K562 (cell line): ENCODE measurements around the gene NOSTRIN. TPM values are rescaled to one million over a fixed set of nuclear protein-coding genes. Genes with fewer than 3 reads are reported as not detected.
A peak's percentile ranks its signal among the peaks of the same experiment; 100 is the strongest.

Experiments
- ATAC-seq: fragments of 200-7000 bp; cut with Tn5 transposase; 3 replicates; pipeline ENCODE4 v1.9.1; 2020; ENCODE audit warnings: moderate library complexity
- BruUV-seq: library from RNA; stranded (reverse); fragments of 400-500 nt; replicated peaks from 2 replicates; lab custom pipeline; 2021; lab: Mats Ljungman, UMichigan
- CTCF ChIA-PET: fragments of 300-600 bp; formaldehyde crosslinking; extraction: SDS; loops from one replicate; lab custom pipeline; 2021; ENCODE audit warnings: low intra/inter-chr PET ratio; lab: Yijun Ruan, JAX
- POLR2A ChIA-PET: fragments of 300-600, 350-650 bp; sonication (Branson Sonifier 250); formaldehyde crosslinking; extraction: SDS; loops from one replicate; lab custom pipeline; 2021; ENCODE audit warnings: antibody characterized with exemption, inconsistent platforms; lab: Yijun Ruan, JAX
- DNase-seq, 4 experiments: peaks; one replicate each; pipeline versions ENCODE4 v3.0.0 to v3.0.0-alpha.2; 2011 to 2018; ENCODE audit warnings: low spot score in 3 of 4, mixed read lengths in 3 of 4; ENCODE audit errors: extremely low read depth in 1 of 4
- FAIRE-seq: peaks from 2 replicates; lab custom pipeline; 2011; peaks lifted over from hg19 to GRCh38; lab: Jason Lieb, UNC
- H2AFZ ChIP-seq: 2 replicates; pipeline ENCODE4 v1.6.0; 2011; ENCODE audit warnings: low read depth, low read length, control low read depth, inconsistent platforms
- H3K27ac ChIP-seq: fragments of 200-600 bp; 3 replicates; pipeline ENCODE4 v1.8.0; 2011; ENCODE audit warnings: low read depth, mild to moderate bottlenecking, control low read depth, inconsistent platforms, low read length, moderate library complexity, mixed read lengths; ENCODE audit errors: extremely low read depth
- H3K27me3 ChIP-seq, 2 experiments: fragments of 300-600 bp in 1 of 2; 2 replicates in 1 of 2; 3 replicates in 1 of 2; pipeline versions ENCODE4 v1.6.0 to v1.8.0; 2011; ENCODE audit warnings: inconsistent platforms in 2 of 2, low read length in 2 of 2, mild to moderate bottlenecking in 1 of 2, mixed read lengths in 1 of 2, moderate library complexity in 1 of 2; ENCODE audit not compliant: control insufficient read depth in 2 of 2, insufficient read depth in 2 of 2
- H3K36me3 ChIP-seq: fragments of 300-600 bp; 3 replicates; pipeline ENCODE4 v1.8.0; 2011; ENCODE audit warnings: mild to moderate bottlenecking, low read length, inconsistent platforms; ENCODE audit not compliant: control insufficient read depth, insufficient read depth
- H3K4me1 ChIP-seq, 2 experiments: fragments of 200-600 bp in 1 of 2; replicated peaks in 1 of 2; 2 replicates in 1 of 2; 3 replicates in 1 of 2; pipeline versions ENCODE4 v1.5.1 to v1.8.0; 2011; ENCODE audit warnings: inconsistent platforms in 2 of 2, low read length in 2 of 2, mild to moderate bottlenecking in 1 of 2, mixed read lengths in 1 of 2, moderate library complexity in 1 of 2; ENCODE audit not compliant: control insufficient read depth in 2 of 2, insufficient read depth in 2 of 2
- H3K4me2 ChIP-seq: 2 replicates; pipeline ENCODE4 v1.6.1; 2011; ENCODE audit warnings: low read length, control low read depth, inconsistent platforms, mixed read lengths; ENCODE audit not compliant: insufficient read depth
- H3K4me3 ChIP-seq: fragments of 200-600 bp; sonication (generic), shearing (Covaris generic); 2 replicates; pipeline ENCODE4 v1.5.1; 2016; ENCODE audit warnings: control low read depth, inconsistent platforms
- H3K79me2 ChIP-seq: fragments of 200-600 bp; 3 replicates; pipeline ENCODE4 v1.8.0; 2011; ENCODE audit warnings: low read length, inconsistent platforms; ENCODE audit not compliant: control insufficient read depth, insufficient read depth
- H3K9ac ChIP-seq, 2 experiments: 2 replicates each; pipeline versions ENCODE4 v1.6.0 to v1.6.1; 2011; ENCODE audit warnings: low read depth in 2 of 2, low read length in 2 of 2, control low read depth in 1 of 2, inconsistent platforms in 1 of 2, mild to moderate bottlenecking in 1 of 2, mixed read lengths in 1 of 2; ENCODE audit not compliant: insufficient read depth in 1 of 2
- H3K9me1 ChIP-seq: one replicate; pipeline ENCODE4 v1.6.0; 2011; ENCODE audit warnings: inconsistent platforms, mild to moderate bottlenecking, low read length, moderate library complexity; ENCODE audit not compliant: control insufficient read depth, insufficient read depth
- H3K9me3 ChIP-seq: replicated peaks from 2 replicates; pipeline ENCODE4 v1.5.1; 2011; ENCODE audit warnings: low read depth, low read length, inconsistent platforms; ENCODE audit not compliant: control insufficient read depth, insufficient read depth
- H4K20me1 ChIP-seq: replicated peaks from 2 replicates; pipeline ENCODE4 v1.6.1; 2011; ENCODE audit warnings: low read length, inconsistent platforms, mixed read lengths; ENCODE audit not compliant: control insufficient read depth, insufficient read depth
- ASH1L ChIP-seq: fragments of 450-650 bp; IDR thresholded peaks from 2 replicates; pipeline ENCODE4 v1.6.1; 2018; ENCODE audit warnings: borderline replicate concordance, mild to moderate bottlenecking, low read depth; ENCODE audit not compliant: partially characterized antibody
- CGGBP1 ChIP-seq: fragments of 250-450 bp; sonication (Bioruptor Pico); IDR thresholded peaks from 2 replicates; pipeline ENCODE4 v1.9.0; 2021; ENCODE audit warnings: mild to moderate bottlenecking
- ESRRB ChIP-seq: fragments of 250-450 bp; sonication (Bioruptor Pico); IDR thresholded peaks from 2 replicates; pipeline ENCODE4 v1.5.0; 2020; ENCODE audit warnings: mild to moderate bottlenecking, moderate library complexity, borderline replicate concordance
- MEIS2 ChIP-seq: fragments of 450-650 bp; IDR thresholded peaks from 2 replicates; pipeline ENCODE4 v1.6.1; 2014; ENCODE audit warnings: mild to moderate bottlenecking; ENCODE audit not compliant: partially characterized antibody
- NRF1 ChIP-seq, 2 experiments: fragments of 450-650 bp; IDR thresholded peaks in 1 of 2; conservative IDR thresholded peaks in 1 of 2; 2 replicates each; pipeline ENCODE4 v1.6.1; 2014; ENCODE audit warnings: mild to moderate bottlenecking in 2 of 2
- RB1 ChIP-seq: fragments of 450-650 bp; IDR thresholded peaks from 2 replicates; pipeline ENCODE4 v1.6.1; 2017; ENCODE audit warnings: low read depth, mild to moderate bottlenecking
- SMARCB1 ChIP-seq: IDR thresholded peaks from 2 replicates; pipeline ENCODE4 v1.6.1; 2011; ENCODE audit warnings: improper control_type of control experiment, low read depth; ENCODE audit not compliant: insufficient read length
- USF1 ChIP-seq: sonication (generic); formaldehyde crosslinking; IDR thresholded peaks from 2 replicates; pipeline ENCODE4 v1.9.0; 2022; ENCODE audit warnings: mild to moderate bottlenecking, missing genetic modification reagents
- ZNF274 ChIP-seq: IDR thresholded peaks from 2 replicates; pipeline ENCODE4 v1.6.1; 2011; ENCODE audit warnings: low read depth, mild to moderate bottlenecking, low read length, moderate library complexity, borderline replicate concordance
- in situ Hi-C: fragments of 300-500 bp; cut with MboI; formaldehyde crosslinking; loops from 4 replicates; pipeline ENCODE4 v1.15.0; 2018; ENCODE audit warnings: inconsistent platforms, mixed read lengths
- intact Hi-C: fragments of 100-400 bp; cut with micrococcal nuclease; formaldehyde crosslinking; loops from 2 replicates; pipeline ENCODE4 v1.14.2; 2022
- polyA plus RNA-seq, 8 experiments: library from polyadenylated mRNA; depleted of rRNA in 4 of 8; stranded (reverse) in 5 of 8; unstranded in 3 of 8; fragments of >200 nt; fragmentation: Nextera tagmentation in 2 of 8; fragmentation: Illumina TruSeq in 1 of 8; extraction: Ambion mirVana in 2 of 8; extraction: Trizol in 1 of 8; gene quantifications; 2 replicates each; pipeline versions ENCODE4 v1.2.1 to v1.2.3, GENCODE V29; 2011 to 2014; ENCODE audit warnings: inconsistent platforms in 1 of 8, missing spikeins in 1 of 8
- total RNA-seq, 7 experiments: library from RNA; depleted of rRNA in 6 of 7; stranded (reverse); fragments of >200 nt in 6 of 7; fragmentation: Illumina TruSeq in 2 of 7; extraction: Trizol in 2 of 7; gene quantifications; 2 replicates each; pipeline versions ENCODE4 v1.2.1 to v1.2.3, GENCODE V29; 2011 to 2021; ENCODE audit warnings: low replicate concordance in 1 of 7

Gene NOSTRIN
- total and polyA plus RNA-seq, 9 of the 15 experiments (the other 6 are each of a cell fraction or from before 2014, with no cell fraction given), result 26.7 to 82.9 (median 56.3) TPM

GRCh38 chr2:168849610-168850009, 47.2 kb downstream of the NOSTRIN start (continued):
- no peak for TF ChIP-seq SMARCB1

GRCh38 chr2:168850846-168851245, 48.4 kb downstream of the NOSTRIN start:
- Histone ChIP-seq H3K27me3 (no peaks in the 10 kb centered on the region; a peak in 1 of 5 replicates), H3K4me2 (no peak overlapping the region), H3K36me3 (peaks cover 58% of the 10 kb centered on the region), H4K20me1 (no peaks in the 10 kb centered on the region; the same call in 1 of the 2 replicates), H3K4me1 (peaks cover 12 to 37% of the 10 kb centered on the region in 2 experiments), H3K27ac (no peak overlapping the region), H3K9me1 (no peaks in the 10 kb centered on the region), H3K9ac (no peak overlapping the region), H3K79me2 (no peaks in the 10 kb centered on the region), H2AFZ (no peak overlapping the region), H3K4me3 (no peak overlapping the region), H3K9me3 (no peaks in the 10 kb centered on the region; the same call in 1 of the 2 replicates)
- no peak for FAIRE-seq
- CTCF ChIA-PET, result no interaction called here
- TF ChIP-seq ZNF274 (0 out of 2 replicates have a peak, but pooled peaks have one; percentile 1), RB1 (no peak), MEIS2 (peak; percentile 33), NRF1 (conservative IDR thresholded peaks at IDR 0.05 in 1 of 2, IDR thresholded peaks at IDR 0.05 in 1 of 2) (no peak), USF1 (CRISPR knock-in tag) (no peak), ESRRB (CRISPR knock-in tag) (no peak), CGGBP1 (CRISPR knock-in tag) (no peak), ASH1L (no peak)
- ATAC-seq, result no peak
- no TSS peak for BruUV-seq
- in situ Hi-C loops, result no loop called here
- DNase-seq, result no peak
- POLR2A ChIA-PET, result no interaction called here
- intact Hi-C loops, result loop anchor here (1.0 to 5.0 kb wide), 4 partner anchors 70 to 139 kb away; no protein-coding TSS in a partner anchor
